ENCODE data around the gene HAVCR2.

DNA sequence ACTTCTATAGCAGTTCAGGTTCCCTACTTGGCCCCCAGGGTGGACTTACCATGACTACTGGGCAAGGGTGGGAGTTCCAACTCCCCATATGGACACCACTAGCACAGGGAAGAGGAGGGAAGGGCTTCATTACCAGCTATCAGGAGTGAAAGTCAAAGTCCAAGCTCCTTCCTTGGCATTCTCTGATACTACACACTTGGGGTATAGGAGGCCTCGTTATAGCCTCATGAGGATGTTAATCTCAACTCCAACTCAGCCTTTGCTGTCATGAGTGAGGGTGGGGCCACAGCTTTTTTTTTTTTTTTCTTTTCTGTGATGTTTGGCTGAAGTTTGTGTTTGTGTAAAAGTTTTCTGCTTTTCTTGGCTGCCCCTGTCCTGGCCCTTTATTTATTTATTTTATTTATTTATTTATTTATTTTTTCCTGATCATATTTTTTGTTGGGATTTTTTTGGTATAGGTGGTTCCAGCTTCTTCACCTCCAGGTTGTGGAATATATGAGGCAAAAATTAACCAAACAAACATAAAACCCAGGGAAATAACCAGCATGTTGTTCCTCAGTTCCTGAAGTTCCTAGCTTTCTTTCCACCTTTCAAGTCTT is 48.5 kb upstream of the HAVCR2 start:
- TF ChIP-seq POLR2A (IDR thresholded peaks at IDR 0.05; ENCODE audit: low read depth, low read length) (no peak), POLR2AphosphoS5 (IDR thresholded peaks at IDR 0.05; ENCODE audit: low read depth, low read length) (no peak), PAX5 (IDR thresholded peaks at IDR 0.05; ENCODE audit: insufficient read depth, low read length, severe bottlenecking) (no peak), TAF1 (IDR thresholded peaks at IDR 0.05; ENCODE audit: low read depth, low read length) (no peak)

Measured in GM12891 (cell line).